KMS-11 (cell line): Measurements from ENCODE around the gene DFFB.

Source experiments
- H2AFZ ChIP-seq: fragments of 200-600 bp; sonication (generic); 2 replicates; pipeline ENCODE4 v1.6.1; 2016; ENCODE audit warnings: antibody characterized with exemption, mixed run types, low read depth
- H3K27ac ChIP-seq: fragments of 200-600 bp; sonication (generic); 2 replicates; pipeline ENCODE4 v1.6.1; 2016; ENCODE audit warnings: mild to moderate bottlenecking, mixed run types
- H3K27me3 ChIP-seq: fragments of 200-600 bp; sonication (generic); 2 replicates; pipeline ENCODE4 v1.6.1; 2017; ENCODE audit warnings: mild to moderate bottlenecking, low read depth, mixed run types, moderate library complexity; ENCODE audit not compliant: insufficient read depth
- H3K36me3 ChIP-seq: fragments of 200-600 bp; sonication (generic); 2 replicates; pipeline ENCODE4 v1.6.1; 2017; ENCODE audit warnings: mild to moderate bottlenecking, mixed run types; ENCODE audit not compliant: insufficient read depth
- H3K4me1 ChIP-seq: fragments of 200-600 bp; sonication (generic); 2 replicates; pipeline ENCODE4 v1.6.1; 2016; ENCODE audit warnings: mild to moderate bottlenecking, low read depth, mixed run types; ENCODE audit not compliant: poor library complexity, severe bottlenecking
- H3K4me2 ChIP-seq: fragments of 200-600 bp; sonication (generic); 2 replicates; pipeline ENCODE4 v1.7.0; 2016; ENCODE audit warnings: mild to moderate bottlenecking, mixed run types
- H3K4me3 ChIP-seq: fragments of 200-600 bp; sonication (generic); IDR thresholded peaks from 2 replicates; pipeline ENCODE4 v1.6.1; 2017; ENCODE audit warnings: low read depth, low read length, mixed read lengths; ENCODE audit not compliant: insufficient read depth
- H3K79me2 ChIP-seq: fragments of 200-600 bp; sonication (generic); 2 replicates; pipeline ENCODE4 v1.6.1; 2016; ENCODE audit warnings: low read depth, mixed run types; ENCODE audit not compliant: insufficient read depth
- H3K9ac ChIP-seq: fragments of 200-600 bp; sonication (generic); 2 replicates; pipeline ENCODE4 v1.6.1; 2016; ENCODE audit warnings: mild to moderate bottlenecking, mixed run types
- H4K20me1 ChIP-seq: fragments of 200-600 bp; sonication (generic); 2 replicates; pipeline ENCODE4 v1.6.1; 2016; ENCODE audit warnings: mild to moderate bottlenecking, mixed run types; ENCODE audit not compliant: insufficient read depth
- CTCF ChIP-seq: fragments of 200-600 bp; sonication (generic); conservative IDR thresholded peaks from 2 replicates; pipeline ENCODE4 v1.6.1; 2017; ENCODE audit warnings: low read depth, mild to moderate bottlenecking, antibody characterized with exemption, low read length, moderate library complexity, mixed read lengths

Gene DFFB

GRCh38 chr1:3858231-3858981 is 1.1 kb downstream of the DFFB start:
- no peaks in the 10 kb centered on the region for H3K27me3 ChIP-seq
- H3K4me1 ChIP-seq: peaks cover 15% of the 10 kb centered on the region
- peak overlapping the region; percentile 54; the same call in 1 of the 2 replicates for H3K9ac ChIP-seq
- no peak for TF ChIP-seq CTCF
- H2AFZ ChIP-seq: peak overlapping the region; percentile 94; the same call in 1 of the 2 replicates
- H3K27ac ChIP-seq: no peak overlapping the region
- peak overlapping the region; percentile 52 for H3K4me3 ChIP-seq
- H3K36me3 ChIP-seq: no peaks in the 10 kb centered on the region
- peaks cover 31% of the 10 kb centered on the region for H3K79me2 ChIP-seq
- H3K4me2 ChIP-seq: peak overlapping the region; percentile 92
- H4K20me1 ChIP-seq: peaks cover 5% of the 10 kb centered on the region; the same call in 1 of the 2 replicates

GRCh38 chr1:3863231-3863935 is 6.1 kb downstream of the DFFB start:
- H3K4me1 ChIP-seq: peaks cover 11% of the 10 kb centered on the region
- H3K9ac ChIP-seq: no peak overlapping the region
- no peaks in the 10 kb centered on the region for H3K27me3 ChIP-seq
- no peak for TF ChIP-seq CTCF
- no peak overlapping the region for H3K4me2 ChIP-seq
- no peak overlapping the region for H3K27ac ChIP-seq
- H3K79me2 ChIP-seq: no peaks in the 10 kb centered on the region
- H4K20me1 ChIP-seq: no peaks in the 10 kb centered on the region
- no peaks in the 10 kb centered on the region for H3K36me3 ChIP-seq
- no peak overlapping the region for H3K4me3 ChIP-seq
- H2AFZ ChIP-seq: no peak overlapping the region

GRCh38 chr1:3864884-3865283 is 7.6 kb downstream of the DFFB start:
- peaks cover 10% of the 10 kb centered on the region for H3K4me1 ChIP-seq
- H3K4me2 ChIP-seq: no peak overlapping the region

GRCh38 chr1:3865606-3866160 is 8.4 kb downstream of the DFFB start:
- no peak for TF ChIP-seq CTCF

More at GRCh38 chr1:3864884-3865283, 7.6 kb downstream of the DFFB start:
- Histone ChIP-seq H3K9ac (no peak overlapping the region), H4K20me1 (no peaks in the 10 kb centered on the region), H3K27me3 (no peaks in the 10 kb centered on the region), H3K4me3 (no peak overlapping the region), H3K79me2 (no peaks in the 10 kb centered on the region), H3K36me3 (no peaks in the 10 kb centered on the region), H2AFZ (no peak overlapping the region), H3K27ac (no peak overlapping the region)
- TF ChIP-seq CTCF: no peak

More at GRCh38 chr1:3865606-3866160, 8.4 kb downstream of the DFFB start:
- Histone ChIP-seq H2AFZ (no peak overlapping the region), H3K4me1 (peaks cover 10% of the 10 kb centered on the region), H3K36me3 (no peaks in the 10 kb centered on the region), H3K27me3 (no peaks in the 10 kb centered on the region), H3K4me3 (no peak overlapping the region), H3K4me2 (no peak overlapping the region), H3K27ac (no peak overlapping the region), H3K79me2 (no peaks in the 10 kb centered on the region), H3K9ac (no peak overlapping the region), H4K20me1 (no peaks in the 10 kb centered on the region)
